HepG2 (cell line): Measurements from ENCODE around the gene CBFA2T2. TPM values are rescaled to one million over a fixed set of nuclear protein-coding genes. Genes with fewer than 3 reads are reported as not detected.
A peak's percentile ranks its signal among the peaks of the same experiment; 100 is the strongest.

Experiments used
- ASH2L ChIP-seq: fragments of 300-600, 200-600 bp; sonication (generic); IDR thresholded peaks from 2 replicates; pipeline ENCODE4 v1.7.0; 2017; ENCODE audit warnings: low read depth, mild to moderate bottlenecking, moderate library complexity, mixed read lengths, low read length; ENCODE audit not compliant: insufficient read length
- CC2D1A ChIP-seq: sonication (generic); formaldehyde crosslinking; IDR thresholded peaks from 2 replicates; pipeline ENCODE4 v1.8.1; 2023; ENCODE audit warnings: mild to moderate bottlenecking, missing genetic modification reagents
- HOXD1 ChIP-seq: sonication (generic); formaldehyde crosslinking; IDR thresholded peaks from 2 replicates; pipeline ENCODE4 v1.5.0; 2020; ENCODE audit warnings: missing genetic modification reagents
- IRF9 ChIP-seq: sonication (generic); formaldehyde crosslinking; IDR thresholded peaks from 2 replicates; pipeline ENCODE4 v1.8.0; 2022; ENCODE audit warnings: missing genetic modification reagents, mild to moderate bottlenecking, borderline replicate concordance
- KLF9 ChIP-seq: IDR thresholded peaks from 2 replicates; pipeline ENCODE4 v1.6.1; 2016; ENCODE audit warnings: low read depth
- MIER2 ChIP-seq: IDR thresholded peaks from 2 replicates; pipeline ENCODE4 v1.6.1; 2016; ENCODE audit warnings: missing biosample characterization, missing genetic modification reagents
- NFIB ChIP-seq: sonication (generic); formaldehyde crosslinking; IDR thresholded peaks from 2 replicates; pipeline ENCODE4 v1.9.0; 2021; ENCODE audit warnings: missing genetic modification reagents, mild to moderate bottlenecking, borderline replicate concordance
- PBX3 ChIP-seq: sonication (generic); formaldehyde crosslinking; IDR thresholded peaks from 2 replicates; pipeline ENCODE4 v1.8.1; 2023; ENCODE audit warnings: missing genetic modification reagents, inconsistent platforms, borderline replicate concordance
- RXRA ChIP-seq: sonication (generic); formaldehyde crosslinking; IDR thresholded peaks from 2 replicates; pipeline ENCODE4 v1.5.1; 2020; ENCODE audit warnings: missing genetic modification reagents
- TSC22D2 ChIP-seq: sonication (generic); formaldehyde crosslinking; IDR thresholded peaks from 2 replicates; pipeline ENCODE4 v1.5.1; 2020; ENCODE audit warnings: missing genetic modification reagents, mild to moderate bottlenecking, borderline replicate concordance
- ZGPAT ChIP-seq: IDR thresholded peaks from 2 replicates; pipeline ENCODE4 v1.6.1; 2016; ENCODE audit warnings: mild to moderate bottlenecking
- ZNF350 ChIP-seq: sonication (generic); formaldehyde crosslinking; IDR thresholded peaks from 2 replicates; pipeline ENCODE4 v1.4.0; 2020; ENCODE audit warnings: mild to moderate bottlenecking, low read depth, missing genetic modification reagents, borderline replicate concordance
- ZNF562 ChIP-seq: sonication (generic); formaldehyde crosslinking; IDR thresholded peaks from 2 replicates; pipeline ENCODE4 v1.8.0; 2022; ENCODE audit warnings: missing genetic modification reagents, borderline replicate concordance
- ZNF577 ChIP-seq: sonication (generic); formaldehyde crosslinking; IDR thresholded peaks from 2 replicates; pipeline ENCODE4 v1.4.0; 2020; ENCODE audit warnings: mild to moderate bottlenecking, low read depth, missing genetic modification reagents, borderline replicate concordance
- polyA plus RNA-seq, 8 experiments: library from polyadenylated mRNA; depleted of rRNA in 3 of 8; stranded (reverse) in 7 of 8; unstranded in 1 of 8; fragments of >200 nt; fragmentation: Illumina TruSeq in 4 of 8; extraction: Trizol in 4 of 8; gene quantifications; 2 replicates each; pipeline versions ENCODE4 v1.2.1 to v1.2.3, GENCODE V29; 2011 to 2016; ENCODE audit warnings: low read depth in 4 of 8, missing spikeins in 1 of 8, mixed read lengths in 1 of 8; ENCODE audit not compliant: insufficient read depth in 1 of 8
- total RNA-seq, 5 experiments: library from RNA; depleted of rRNA; stranded (reverse); fragments of >200 nt; fragmentation: Illumina TruSeq; extraction: Trizol; gene quantifications; 2 replicates each; pipeline ENCODE4 v1.2.3, GENCODE V29; 2016; ENCODE audit warnings: low read depth in 1 of 5
- TF ChIP-seq, protein P1 (sequence below): sonication (generic); formaldehyde crosslinking; IDR thresholded peaks from 2 replicates; pipeline ENCODE4 v1.4.0; 2020; ENCODE audit warnings: mild to moderate bottlenecking, low read depth, missing genetic modification reagents

CBFA2T2 gene
- total and polyA plus RNA-seq, 2 of the 13 experiments (the other 11 are each of a cell fraction or from before 2014, with no cell fraction given) = 6.3 to 21.2 TPM

- no peak; the same call in 1 of the 2 replicates for TF ChIP-seq ZGPAT (CRISPR knock-in tag)
- TF ChIP-seq MIER2 (CRISPR knock-in tag) = 0 out of 2 replicates have a peak, but pooled peaks have one; percentile 12
- TF ChIP-seq ZNF577 (CRISPR knock-in tag) = no peak
- TF ChIP-seq IRF9 (CRISPR knock-in tag) = peak; percentile 55; the same call in 1 of the 2 replicates
- TF ChIP-seq, protein P1, sequence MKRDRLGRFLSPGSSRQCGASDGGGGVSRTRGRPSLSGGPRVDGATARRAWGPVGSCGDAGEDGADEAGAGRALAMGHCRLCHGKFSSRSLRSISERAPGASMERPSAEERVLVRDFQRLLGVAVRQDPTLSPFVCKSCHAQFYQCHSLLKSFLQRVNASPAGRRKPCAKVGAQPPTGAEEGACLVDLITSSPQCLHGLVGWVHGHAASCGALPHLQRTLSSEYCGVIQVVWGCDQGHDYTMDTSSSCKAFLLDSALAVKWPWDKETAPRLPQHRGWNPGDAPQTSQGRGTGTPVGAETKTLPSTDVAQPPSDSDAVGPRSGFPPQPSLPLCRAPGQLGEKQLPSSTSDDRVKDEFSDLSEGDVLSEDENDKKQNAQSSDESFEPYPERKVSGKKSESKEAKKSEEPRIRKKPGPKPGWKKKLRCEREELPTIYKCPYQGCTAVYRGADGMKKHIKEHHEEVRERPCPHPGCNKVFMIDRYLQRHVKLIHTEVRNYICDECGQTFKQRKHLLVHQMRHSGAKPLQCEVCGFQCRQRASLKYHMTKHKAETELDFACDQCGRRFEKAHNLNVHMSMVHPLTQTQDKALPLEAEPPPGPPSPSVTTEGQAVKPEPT (CRISPR knock-in tag) = peak; percentile 34; the same call in 1 of the 2 replicates
- peak; percentile 59; the same call in 1 of the 2 replicates for TF ChIP-seq ZNF350 (CRISPR knock-in tag)
- peak; percentile 77; the same call in 1 of the 2 replicates for TF ChIP-seq TSC22D2 (CRISPR knock-in tag)
- TF ChIP-seq KLF9 (CRISPR knock-in tag) = no peak
- no peak for TF ChIP-seq ZNF562 (CRISPR knock-in tag)
- TF ChIP-seq HOXD1 = peak; percentile 64; the same call in 1 of the 2 replicates
- peak; percentile 53 for TF ChIP-seq ASH2L
- TF ChIP-seq RXRA = peak; percentile 33; the same call in 1 of the 2 replicates
- no peak for TF ChIP-seq NFIB (CRISPR knock-in tag)
- TF ChIP-seq PBX3 = no peak
- peak; percentile 89; the same call in 1 of the 2 replicates for TF ChIP-seq CC2D1A (CRISPR knock-in tag)
These were observed 163.5 kb downstream of the CBFA2T2 start (continued) for GRCh38 chr20:33653218-33653899.
